Measurements from ENCODE around the gene AGBL1.

DNA sequence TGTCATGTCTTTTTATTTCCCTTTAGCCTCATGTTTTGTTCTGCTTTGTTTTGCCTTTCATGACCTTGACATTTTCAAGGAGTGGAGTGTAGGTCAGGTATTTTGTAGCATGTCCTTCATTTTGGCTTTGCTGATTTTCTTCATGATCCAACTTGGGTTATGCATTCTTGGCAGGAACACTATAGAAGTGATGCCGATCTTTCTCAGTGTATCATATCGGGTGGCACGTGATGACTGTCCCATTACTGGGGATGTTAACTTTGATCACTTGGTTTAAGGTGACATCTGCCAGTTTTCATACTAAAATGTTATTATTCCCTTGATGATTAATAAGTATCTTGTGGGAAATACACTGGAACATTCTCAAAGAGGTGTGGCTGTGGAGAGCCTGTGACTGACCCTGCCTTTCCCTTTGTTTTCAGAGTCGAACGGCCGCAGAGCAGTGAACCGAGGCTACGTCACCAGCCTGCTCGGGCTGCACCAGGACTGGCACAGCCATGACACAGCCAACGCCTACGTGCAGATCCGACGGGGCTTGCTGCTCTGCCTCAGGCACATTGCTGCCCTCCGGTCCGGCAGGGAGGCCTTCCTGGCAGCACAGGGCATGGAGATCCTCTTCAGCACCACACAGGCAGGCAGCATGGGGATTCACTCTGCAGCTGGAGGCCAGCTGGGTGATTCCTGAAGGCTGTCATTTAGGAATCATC is 167.7 kb downstream of the AGBL1 start:
- TF ChIP-seq, protein P1, sequence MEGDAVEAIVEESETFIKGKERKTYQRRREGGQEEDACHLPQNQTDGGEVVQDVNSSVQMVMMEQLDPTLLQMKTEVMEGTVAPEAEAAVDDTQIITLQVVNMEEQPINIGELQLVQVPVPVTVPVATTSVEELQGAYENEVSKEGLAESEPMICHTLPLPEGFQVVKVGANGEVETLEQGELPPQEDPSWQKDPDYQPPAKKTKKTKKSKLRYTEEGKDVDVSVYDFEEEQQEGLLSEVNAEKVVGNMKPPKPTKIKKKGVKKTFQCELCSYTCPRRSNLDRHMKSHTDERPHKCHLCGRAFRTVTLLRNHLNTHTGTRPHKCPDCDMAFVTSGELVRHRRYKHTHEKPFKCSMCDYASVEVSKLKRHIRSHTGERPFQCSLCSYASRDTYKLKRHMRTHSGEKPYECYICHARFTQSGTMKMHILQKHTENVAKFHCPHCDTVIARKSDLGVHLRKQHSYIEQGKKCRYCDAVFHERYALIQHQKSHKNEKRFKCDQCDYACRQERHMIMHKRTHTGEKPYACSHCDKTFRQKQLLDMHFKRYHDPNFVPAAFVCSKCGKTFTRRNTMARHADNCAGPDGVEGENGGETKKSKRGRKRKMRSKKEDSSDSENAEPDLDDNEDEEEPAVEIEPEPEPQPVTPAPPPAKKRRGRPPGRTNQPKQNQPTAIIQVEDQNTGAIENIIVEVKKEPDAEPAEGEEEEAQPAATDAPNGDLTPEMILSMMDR (IDR thresholded peaks at IDR 0.05) = no peak
- TF ChIP-seq POLR2AphosphoS5 (IDR thresholded peaks at IDR 0.05) (no peak), POLR2A (IDR thresholded peaks at IDR 0.05) (no peak), EP300 (IDR thresholded peaks at IDR 0.05; ENCODE audit: low read depth) (no peak)

Measured in transverse colon (tissue), 4 donors.